GM21515 (cell line): Measurements from ENCODE around the gene SLC16A13.
"Not testable (repeated sequence)": the region's sequence is repeated elsewhere in the genome, so short reads cannot be mapped to it uniquely, and the experiment has no call there.

Experiments used
- ATAC-seq: cut with Tn5 transposase; IDR thresholded peaks from one replicate; pipeline ENCODE4 v1.9.1; 2021; ENCODE audit not compliant: unreplicated experiment

SLC16A13 gene

DNA sequence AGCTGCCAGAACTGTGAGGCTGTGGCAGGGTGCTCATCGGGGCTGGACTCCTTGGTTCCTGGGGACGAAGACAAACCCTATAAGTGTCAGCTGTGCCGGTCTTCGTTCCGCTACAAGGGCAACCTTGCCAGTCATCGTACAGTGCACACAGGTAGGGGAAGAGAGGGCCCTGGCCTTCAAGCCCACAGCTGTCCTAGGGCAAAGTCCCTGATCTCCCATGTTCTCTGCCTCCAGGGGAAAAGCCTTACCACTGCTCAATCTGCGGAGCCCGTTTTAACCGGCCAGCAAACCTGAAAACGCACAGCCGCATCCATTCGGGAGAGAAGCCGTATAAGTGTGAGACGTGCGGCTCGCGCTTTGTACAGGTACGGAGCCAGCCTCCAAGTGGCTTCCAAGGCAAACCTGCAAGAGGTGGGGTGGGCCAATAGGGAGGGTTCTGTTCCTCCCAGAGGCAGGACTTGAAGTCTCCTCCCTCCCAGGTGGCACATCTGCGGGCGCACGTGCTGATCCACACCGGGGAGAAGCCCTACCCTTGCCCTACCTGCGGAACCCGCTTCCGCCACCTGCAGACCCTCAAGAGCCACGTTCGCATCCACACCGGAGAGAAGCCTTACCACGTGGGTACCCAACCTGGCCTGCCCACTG, 9.2 kb upstream of the SLC16A13 start:
- no peak for ATAC-seq

DNA sequence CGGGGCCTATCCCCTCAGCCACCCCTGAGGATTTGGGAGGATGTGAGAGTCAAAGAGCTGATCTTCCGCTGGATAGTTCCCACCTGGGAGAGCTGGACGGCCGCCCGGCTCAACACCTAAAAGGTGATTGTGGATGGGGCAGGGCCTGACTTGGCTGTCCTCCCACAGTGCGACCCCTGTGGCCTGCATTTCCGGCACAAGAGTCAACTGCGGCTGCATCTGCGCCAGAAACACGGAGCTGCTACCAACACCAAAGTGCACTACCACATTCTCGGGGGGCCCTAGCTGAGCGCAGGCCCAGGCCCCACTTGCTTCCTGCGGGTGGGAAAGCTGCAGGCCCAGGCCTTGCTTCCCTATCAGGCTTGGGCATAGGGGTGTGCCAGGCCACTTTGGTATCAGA, 8.5 kb upstream of the SLC16A13 start:
- ATAC-seq = no peak

DNA sequence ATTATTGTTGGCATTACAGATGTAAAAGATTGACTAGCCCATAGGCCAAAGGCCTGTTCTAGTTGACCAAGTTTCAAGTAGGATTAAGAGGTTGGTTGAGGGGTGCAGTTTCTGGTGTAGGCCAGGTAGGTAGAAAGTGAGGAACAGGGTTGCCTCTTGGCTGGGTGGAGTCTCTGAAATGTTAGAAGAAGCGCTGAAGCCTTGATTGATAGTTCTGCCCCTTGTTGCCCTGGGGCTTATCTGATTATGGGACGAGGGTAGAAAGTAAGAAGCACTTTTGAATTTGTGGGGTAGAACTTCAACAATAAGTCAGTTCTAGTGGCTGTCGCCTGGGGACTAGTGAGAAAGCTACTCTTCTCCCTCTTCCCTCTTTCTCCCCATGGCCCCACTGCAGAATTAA, 6.7 kb upstream of the SLC16A13 start:
- ATAC-seq = no peak

DNA sequence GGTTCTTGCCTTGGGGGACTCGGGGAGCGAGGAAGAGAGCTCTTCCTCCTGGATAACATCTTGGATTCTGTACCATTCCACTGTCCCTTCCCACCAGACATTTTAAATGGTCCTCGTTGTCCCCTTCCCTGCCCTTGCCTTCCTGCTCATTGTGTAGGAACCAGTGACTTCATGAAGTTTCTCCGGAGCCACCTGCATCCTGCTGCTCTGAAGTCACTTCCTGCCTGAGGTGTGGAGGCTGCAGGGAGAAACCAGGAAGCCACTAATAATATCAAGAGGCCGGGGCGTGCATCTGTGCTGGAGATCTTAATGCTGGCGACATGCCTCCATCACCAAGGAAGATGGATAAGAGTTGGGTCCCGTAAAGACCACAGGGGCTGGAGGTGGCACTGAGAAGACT, 6.2 kb upstream of the SLC16A13 start:
- no peak for ATAC-seq

DNA sequence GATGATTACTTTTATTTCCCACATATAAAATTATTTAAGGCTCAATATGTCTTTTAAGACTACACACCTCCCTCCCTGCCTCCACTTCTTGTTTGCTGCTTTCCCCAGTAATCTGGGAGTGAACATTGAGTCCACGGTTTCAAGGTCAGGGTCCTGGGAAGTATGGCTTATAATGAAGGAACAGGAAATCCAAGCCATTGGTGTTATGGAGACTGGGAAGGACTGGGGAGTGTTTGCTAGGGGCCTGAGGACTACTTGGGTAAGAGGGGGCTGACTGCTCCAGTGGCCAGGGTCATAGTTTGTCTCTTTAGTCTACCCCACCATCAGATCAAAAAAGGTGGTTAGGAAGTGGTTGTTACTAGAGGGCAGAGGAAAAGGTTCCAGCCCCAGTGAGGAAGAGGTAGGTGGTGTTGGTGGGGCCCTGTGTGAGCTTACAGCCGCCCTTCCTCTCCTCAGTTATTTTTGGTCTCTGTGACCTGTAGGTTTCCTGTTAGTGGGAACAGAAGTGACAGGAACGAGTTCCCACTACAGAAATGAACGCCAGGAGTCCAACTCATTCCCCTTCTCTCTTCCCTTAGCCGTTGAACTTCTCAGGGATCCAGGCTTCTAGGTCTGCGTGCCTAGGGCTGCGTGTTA, 742 bp upstream of the SLC16A13 start:
- ATAC-seq = peak; percentile 8

DNA sequence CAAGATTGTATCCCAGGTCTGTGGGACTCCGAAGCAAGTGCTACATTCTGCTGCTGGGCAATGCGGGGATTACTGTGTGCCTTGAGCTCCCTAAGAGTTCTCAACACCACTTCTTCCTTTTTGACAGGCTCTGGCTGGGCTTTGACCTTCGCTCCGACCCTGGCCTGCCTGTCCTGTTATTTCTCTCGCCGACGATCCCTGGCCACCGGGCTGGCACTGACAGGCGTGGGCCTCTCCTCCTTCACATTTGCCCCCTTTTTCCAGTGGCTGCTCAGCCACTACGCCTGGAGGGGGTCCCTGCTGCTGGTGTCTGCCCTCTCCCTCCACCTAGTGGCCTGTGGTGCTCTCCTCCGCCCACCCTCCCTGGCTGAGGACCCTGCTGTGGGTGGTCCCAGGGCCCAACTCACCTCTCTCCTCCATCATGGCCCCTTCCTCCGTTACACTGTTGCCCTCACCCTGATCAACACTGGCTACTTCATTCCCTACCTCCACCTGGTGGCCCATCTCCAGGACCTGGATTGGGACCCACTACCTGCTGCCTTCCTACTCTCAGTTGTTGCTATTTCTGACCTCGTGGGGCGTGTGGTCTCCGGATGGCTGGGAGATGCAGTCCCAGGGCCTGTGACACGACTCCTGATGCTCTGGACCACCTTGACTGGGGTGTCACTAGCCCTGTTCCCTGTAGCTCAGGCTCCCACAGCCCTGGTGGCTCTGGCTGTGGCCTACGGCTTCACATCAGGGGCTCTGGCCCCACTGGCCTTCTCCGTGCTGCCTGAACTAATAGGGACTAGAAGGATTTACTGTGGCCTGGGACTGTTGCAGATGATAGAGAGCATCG, 2.4 kb downstream of the SLC16A13 start:
- ATAC-seq = no peak

DNA sequence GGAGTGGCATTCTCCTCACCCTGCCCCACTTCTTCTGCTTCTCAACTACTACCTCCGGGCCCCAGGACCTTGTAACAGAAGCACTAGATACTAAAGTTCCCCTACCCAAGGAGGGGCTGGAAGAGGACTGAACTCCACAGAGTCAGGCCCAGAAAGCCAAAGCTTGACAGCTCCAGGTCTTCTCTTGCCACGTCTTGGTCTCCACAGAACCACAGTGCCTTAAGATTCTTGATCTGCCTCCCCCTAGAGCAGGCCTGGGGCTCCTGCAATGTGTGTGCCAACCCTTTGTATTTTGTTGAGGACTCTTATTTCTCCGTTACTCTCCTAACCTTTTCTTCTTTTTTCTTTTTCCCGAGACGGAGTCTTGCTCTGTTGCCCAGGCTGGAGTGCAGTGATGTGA, 4.0 kb downstream of the SLC16A13 start:
- no peak for ATAC-seq

DNA sequence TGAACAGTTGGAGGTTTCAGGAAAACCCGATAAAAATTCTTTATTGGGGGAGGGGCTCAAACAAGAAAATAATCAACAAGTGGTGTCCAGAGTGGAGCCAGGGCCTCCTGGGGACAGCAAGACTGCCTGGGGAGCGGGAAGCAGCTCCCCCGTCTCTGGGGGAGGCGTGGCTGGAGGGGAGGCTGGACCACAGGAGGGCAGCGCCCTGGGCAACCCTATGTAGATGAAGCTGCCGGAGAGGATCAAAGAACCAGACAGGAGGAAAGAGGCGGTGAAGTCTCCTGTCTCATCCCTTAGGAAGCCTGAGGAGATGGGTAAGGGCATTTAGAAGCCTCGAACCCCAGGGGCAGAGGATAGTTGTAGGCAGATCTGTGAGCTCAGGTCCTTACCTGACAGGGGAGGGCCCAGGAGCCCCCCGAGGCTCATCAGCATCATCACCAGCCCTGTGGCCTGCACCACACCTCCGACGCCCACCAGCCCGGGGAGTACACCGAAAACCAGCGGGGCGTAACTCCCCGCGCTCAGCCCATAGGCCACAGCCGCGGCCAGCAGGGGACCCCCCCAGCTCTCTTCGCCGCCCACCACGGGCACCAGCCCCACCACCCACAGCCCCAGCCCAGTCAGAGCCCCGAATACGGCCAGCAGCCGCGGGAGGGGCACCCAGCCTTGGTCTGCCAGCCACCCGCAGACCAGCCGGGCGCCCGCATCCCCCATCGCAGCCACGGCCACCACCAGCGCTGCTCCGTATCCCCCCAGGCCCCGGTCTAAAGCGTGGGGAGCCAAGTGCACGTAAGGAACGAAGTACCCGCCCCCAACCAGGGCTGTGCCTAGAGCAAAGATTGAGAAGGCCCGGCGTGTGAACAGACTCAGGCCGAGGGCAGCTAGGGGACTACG, 6.0 kb downstream of the SLC16A13 start:
- ATAC-seq = no peak

DNA sequence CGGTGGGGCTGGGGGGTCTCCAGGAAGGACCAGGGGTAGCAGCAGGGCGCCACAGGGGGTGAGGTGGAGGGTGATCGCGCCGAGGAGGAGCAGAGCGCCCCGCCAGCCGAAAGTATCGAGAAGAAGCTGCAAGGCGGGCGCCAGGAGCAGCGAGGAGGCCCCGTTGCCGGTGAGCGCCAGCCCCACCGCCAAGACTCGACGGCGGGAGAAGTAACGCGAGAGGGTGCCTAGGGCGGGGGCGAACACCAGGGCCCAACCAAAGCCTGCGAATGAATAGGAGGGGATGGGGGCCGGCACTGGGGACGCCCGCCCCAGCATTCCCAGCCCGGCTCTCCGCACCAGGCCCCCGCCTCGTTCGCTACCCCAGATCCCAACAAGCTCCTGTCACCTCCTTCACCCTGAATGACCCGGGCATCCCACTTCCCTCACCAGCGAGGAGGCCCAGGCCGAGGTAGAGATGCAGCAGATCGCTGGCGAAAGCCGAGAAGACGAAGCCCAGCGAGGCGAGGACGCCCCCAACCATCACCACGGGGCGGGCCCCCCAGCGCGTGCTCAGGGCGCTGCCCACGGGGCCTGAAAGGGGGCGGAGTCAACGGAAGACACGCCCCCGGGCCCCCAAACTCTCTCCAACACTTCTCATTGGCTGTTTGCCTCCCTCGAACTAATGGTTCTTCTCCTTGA, 6.8 kb downstream of the SLC16A13 start:
- ATAC-seq = no peak

DNA sequence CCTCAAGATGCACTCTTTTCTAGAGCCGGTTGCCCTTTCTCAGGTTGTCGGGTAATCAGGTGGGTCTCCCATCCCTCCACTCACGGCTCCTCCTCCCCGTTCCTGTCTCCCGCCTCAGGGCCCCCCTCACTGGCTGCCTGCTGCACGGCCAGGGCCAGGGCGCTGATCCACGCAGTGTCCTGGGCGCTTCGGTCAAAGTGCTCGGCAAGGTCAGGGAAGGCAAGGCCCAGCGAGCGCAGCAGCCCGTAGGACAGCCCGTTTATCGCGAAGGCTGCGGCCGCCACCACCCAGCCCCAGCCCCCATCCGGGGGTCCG, 7.3 kb downstream of the SLC16A13 start:
- ATAC-seq = no peak

DNA sequence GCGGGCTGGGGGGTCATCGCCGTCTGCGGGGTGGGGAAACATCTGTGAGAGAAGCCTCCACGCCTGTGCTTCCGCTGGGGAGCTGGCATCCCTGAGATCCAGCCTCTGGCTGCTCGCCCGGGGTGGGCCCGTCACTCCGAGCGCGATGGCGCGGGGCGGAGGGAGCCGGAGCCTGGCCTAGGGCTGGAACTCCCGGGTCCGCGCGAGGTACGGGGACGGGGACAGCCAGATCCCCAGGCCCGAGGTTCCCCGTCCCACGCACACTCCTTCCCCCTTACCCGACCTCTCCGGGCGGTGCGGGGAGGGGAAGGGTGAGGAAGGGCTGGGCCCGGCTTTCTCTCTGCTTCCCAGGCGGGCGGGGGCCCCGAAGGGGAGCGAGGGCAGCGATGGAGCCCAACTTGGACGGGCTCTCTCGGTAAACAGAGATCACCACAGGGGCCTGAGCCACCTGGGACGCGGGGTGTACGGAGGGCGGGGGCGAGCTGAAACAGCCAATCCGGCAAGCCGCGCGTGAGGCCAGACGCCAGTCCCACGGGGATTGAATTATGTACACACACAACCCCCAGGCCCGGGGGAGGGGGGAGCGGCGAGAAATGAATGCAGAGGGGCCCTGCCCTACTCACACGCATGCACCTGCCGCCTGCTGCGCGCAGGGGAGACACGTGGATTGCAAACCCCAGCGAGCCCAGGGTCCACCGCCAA, 7.8 kb downstream of the SLC16A13 start, which contains the start of gene SLC16A11:
Gene SLC16A11 (minus strand): TSS at position 596 of the 702 bp plus-strand sequence. CDS start 579 bp downstream, at position 17.
- ATAC-seq = no peak

DNA sequence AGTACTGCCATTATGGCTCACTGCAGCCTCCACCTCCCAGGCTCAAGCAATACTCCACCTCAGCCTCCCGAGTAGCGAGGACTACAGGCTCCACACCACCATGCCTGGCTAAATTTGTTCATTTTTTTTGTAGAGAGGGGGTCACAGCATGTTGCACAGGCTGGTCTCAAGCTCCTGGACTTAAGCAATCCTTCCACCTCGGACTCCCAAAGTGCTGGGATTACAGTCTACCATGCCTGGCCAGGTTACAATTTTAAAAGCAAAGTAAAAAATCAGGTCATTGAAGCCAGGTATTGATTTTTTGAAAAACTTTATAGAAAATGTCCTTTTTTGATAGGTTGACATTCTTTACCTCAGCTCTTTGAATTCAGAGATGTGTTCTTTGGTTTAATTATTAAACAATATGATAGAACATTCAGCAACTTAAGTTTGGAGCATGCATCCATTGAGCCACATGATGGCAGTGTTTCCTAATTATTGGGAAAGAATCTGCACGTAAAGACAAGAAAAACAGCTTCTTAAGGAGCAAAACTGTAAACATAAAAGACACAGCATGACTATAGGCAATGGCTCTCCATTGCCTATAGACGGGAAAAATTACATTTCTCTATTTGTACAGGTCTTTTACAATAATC, 9.8 kb downstream of the SLC16A13 start:
- ATAC-seq = no peak

DNA sequence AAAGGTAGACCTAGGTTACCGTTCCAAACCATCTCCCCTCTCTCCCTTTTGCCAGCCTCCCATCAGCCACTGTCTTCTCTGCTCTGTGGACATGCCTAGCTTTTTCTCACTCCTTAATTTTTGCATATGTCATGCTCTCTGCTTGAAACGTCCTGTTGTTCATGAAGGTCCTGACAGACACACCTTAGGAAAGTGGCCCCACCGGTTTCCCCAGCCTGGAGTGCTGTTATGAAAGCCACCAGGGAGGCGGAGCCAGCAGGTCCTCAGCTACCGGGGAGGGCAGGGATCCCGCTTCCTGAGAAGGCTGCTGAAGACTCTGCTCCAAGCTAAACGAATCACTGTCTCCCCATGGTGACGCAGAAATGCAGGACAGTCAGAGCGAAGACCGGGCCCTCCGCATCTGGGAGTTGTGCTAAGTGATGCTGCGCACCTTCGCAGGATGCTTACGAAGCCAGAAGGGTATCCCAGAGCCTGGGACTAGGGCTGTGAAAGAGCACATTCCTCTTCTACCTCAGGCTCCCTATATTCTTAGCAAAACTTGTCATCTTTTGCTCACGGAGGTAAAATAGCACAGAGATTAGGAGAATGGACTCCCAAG, 10.4 kb downstream of the SLC16A13 start:
- ATAC-seq = no peak

DNA sequence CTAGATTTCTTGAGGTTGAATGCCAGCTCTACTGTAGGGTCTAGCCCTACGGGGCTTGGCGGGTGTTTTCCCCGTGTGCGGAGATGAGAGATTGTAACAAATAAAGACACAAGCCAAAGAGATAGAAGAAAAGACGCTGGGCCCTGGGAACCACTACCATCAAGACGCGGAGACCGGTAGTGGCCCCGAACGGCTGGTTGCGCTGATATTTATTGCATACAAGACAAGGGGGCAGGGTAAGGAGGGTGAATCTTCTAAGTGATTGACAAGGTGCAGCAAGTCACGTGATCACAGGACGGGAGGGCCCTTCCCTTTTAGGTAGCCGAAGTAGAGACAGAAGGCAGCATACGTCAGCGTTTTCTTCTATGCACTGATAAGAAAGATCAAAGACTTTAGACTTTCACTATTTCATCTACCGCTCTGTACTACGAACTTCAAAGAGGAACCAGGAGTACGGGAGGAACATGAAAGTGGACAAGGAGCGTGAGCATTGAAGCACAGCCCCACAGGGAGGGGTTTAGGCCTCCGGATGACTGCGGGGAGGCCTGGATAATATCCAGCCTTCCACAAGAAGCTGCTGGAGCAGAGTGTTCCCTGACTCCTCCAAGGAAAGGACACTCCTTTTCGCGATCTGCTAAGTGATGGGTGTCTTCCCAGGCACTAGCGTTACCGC, 11.0 kb downstream of the SLC16A13 start:
- not testable (repeated sequence) for ATAC-seq

DNA sequence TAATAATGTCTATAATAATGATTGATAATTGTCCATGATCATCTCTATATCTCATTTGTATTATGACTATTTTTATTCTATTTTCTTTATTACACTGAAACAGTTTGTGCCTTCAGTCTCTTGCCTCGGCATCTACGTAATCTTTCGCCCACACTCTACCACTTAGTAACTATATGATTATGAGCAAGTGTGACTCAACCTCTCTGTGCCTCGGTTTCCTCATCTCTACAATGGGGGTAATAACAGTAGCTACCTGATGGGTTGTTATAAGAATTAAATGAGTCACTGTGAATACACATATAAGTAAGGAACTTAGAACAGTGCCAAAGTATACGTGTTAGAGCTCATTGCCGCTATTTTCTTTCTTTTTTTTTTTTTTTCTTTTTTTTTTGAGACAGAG, 11.8 kb downstream of the SLC16A13 start:
- ATAC-seq = no peak

DNA sequence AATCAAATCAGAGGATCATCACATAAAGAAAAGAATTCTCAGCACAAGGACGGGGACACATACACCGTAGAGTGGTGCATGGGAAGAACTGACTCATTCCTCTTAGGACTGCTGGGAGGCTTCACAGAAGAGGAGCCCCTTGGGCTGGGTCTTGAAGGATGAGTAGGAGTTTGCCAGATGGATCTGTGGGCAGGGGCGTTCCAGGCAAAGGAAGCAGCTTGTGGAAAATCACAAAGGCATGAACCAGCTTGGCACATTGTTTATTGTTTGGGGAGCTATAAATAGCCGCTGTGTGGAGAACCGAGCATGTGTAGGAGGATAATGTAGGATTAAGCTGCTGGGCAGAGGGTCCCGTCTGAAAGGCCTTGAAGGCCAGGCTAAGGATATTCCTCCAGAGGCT, 13.2 kb downstream of the SLC16A13 start:
- no peak for ATAC-seq

DNA sequence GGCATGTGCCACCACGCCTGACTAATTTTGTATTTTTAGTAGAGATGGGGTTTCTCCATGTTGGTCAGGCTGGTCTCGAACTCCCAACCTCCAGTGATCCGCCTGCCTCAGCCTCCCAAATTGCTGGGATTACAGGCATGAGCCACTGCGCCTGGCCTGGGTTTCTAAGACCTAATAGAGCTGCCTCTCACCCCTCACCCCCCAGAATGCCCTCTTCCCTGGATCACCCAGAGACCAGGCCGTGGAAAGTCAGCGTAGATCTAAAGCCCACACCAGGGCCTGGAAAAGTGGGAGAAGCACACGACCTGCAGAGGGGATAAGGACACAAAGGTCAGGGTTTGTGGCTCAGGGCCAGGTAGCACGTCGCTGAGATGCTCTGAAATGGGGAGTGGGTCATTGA, 14.8 kb downstream of the SLC16A13 start:
- not testable (repeated sequence) for ATAC-seq

DNA sequence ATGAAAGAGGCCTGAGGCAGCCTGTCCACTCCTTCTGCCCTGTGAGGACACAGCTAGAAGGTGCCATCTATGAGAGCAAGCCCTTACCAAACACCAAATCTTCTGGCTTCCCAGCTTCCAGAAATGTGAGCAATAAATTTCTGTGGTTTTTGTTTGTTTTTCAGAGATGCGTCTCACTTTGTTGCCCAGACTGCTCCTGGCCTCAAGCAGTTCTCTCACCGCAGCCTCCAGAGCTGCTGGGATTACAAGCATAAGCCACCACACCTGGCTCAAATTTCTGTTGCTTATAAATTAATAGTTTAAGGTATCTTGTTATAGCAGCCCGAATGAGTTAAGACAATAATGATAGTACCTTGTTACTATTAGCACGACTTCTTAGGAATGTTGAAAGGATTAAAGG, 20.6 kb downstream of the SLC16A13 start:
- no peak for ATAC-seq
